A673 (cell line): ENCODE data around the gene PI4K2A. TPM values are rescaled to one million over a fixed set of nuclear protein-coding genes. Genes with fewer than 3 reads are reported as not detected.

Experiments used
- BruUV-seq: library from RNA; stranded (reverse); fragments of 400-500 nt; replicated peaks from 2 replicates; lab custom pipeline; 2021; lab: Mats Ljungman, UMichigan
- CTCF ChIA-PET: fragments of 300-600 bp; sonication (Branson Sonifier 250); formaldehyde crosslinking; loops from one replicate; lab custom pipeline; 2022; ENCODE audit warnings: antibody characterized with exemption; lab: Charles Lee
- POLR2A ChIA-PET: fragments of 300-600 bp; sonication (Branson Sonifier 250); formaldehyde crosslinking; loops from one replicate; lab custom pipeline; 2022; ENCODE audit warnings: antibody characterized with exemption; ENCODE audit not compliant: low non-redundant PET; lab: Charles Lee
- DNase-seq: peaks from one replicate; pipeline ENCODE4 v3.0.0-alpha.2; 2015; ENCODE audit warnings: low spot score
- H3K27ac ChIP-seq: fragments of 200-600 bp; sonication (generic); 2 replicates; pipeline ENCODE4 v1.5.1; 2016; ENCODE audit warnings: mixed run types, low read depth, mild to moderate bottlenecking, mixed read lengths, antibody characterized with exemption, low read length; ENCODE audit not compliant: poor library complexity, severe bottlenecking
- H3K27me3 ChIP-seq: fragments of 200-600 bp; sonication (generic); replicated peaks from 2 replicates; pipeline ENCODE4 v1.6.1; 2017; ENCODE audit warnings: mixed run types, low read depth, mild to moderate bottlenecking, mixed read lengths, antibody characterized with exemption, low read length; ENCODE audit not compliant: insufficient read depth, poor library complexity
- H3K36me3 ChIP-seq: fragments of 200-600 bp; sonication (generic); 2 replicates; pipeline ENCODE4 v1.6.1; 2016; ENCODE audit warnings: mixed run types, mild to moderate bottlenecking, mixed read lengths, antibody characterized with exemption, low read length; ENCODE audit not compliant: insufficient read depth, poor library complexity, severe bottlenecking
- H3K4me1 ChIP-seq: fragments of 200-600 bp; sonication (generic); 2 replicates; pipeline ENCODE4 v1.6.1; 2017; ENCODE audit warnings: mixed run types, mild to moderate bottlenecking, mixed read lengths, antibody characterized with exemption, low read length; ENCODE audit not compliant: insufficient read depth, poor library complexity, severe bottlenecking
- H3K4me3 ChIP-seq: fragments of 200-600 bp; sonication (generic); 2 replicates; pipeline ENCODE4 v1.5.1; 2016; ENCODE audit warnings: low read depth, mixed run types, mild to moderate bottlenecking, mixed read lengths, low read length; ENCODE audit not compliant: poor library complexity, severe bottlenecking
- H3K9me3 ChIP-seq: fragments of 200-600 bp; sonication (generic); 2 replicates; pipeline ENCODE4 v1.6.1; 2016; ENCODE audit warnings: mixed run types, low read depth, mild to moderate bottlenecking, mixed read lengths, antibody characterized with exemption, low read length; ENCODE audit not compliant: poor library complexity, severe bottlenecking
- CTCF ChIP-seq: fragments of 300-800, 200-600 bp; sonication (generic); conservative IDR thresholded peaks from 2 replicates; pipeline ENCODE4 v1.5.1; 2017; ENCODE audit warnings: low read depth, mild to moderate bottlenecking, antibody characterized with exemption, low read length, moderate library complexity, mixed read lengths
- EZH2 ChIP-seq: fragments of 200-600 bp; sonication (generic); IDR thresholded peaks from 2 replicates; pipeline ENCODE4 v1.6.1; 2017; ENCODE audit warnings: borderline replicate concordance, low read depth, mild to moderate bottlenecking, mixed read lengths, antibody characterized with exemption, low read length; ENCODE audit not compliant: poor library complexity, severe bottlenecking
- intact Hi-C: fragments of 100-400 bp; cut with micrococcal nuclease; formaldehyde crosslinking; loops from one replicate; pipeline ENCODE4 v1.10.0; 2022; ENCODE audit not compliant: unreplicated experiment
- total RNA-seq: library from RNA; stranded (reverse); gene quantifications from 2 replicates; pipeline ENCODE4 v1.2.3, GENCODE V29; 2021

Gene PI4K2A
- total RNA-seq, 1 experiment from 2014 or later, result 23.6 TPM

GRCh38 chr10:97675222-97675621 is 34.8 kb downstream of the PI4K2A start:
- ChIA-PET POLR2A (no interaction called here), CTCF (interaction anchor here (1.4 kb wide), 1 partner anchor 12 kb away, joined by 4 read pairs; the partner anchor contains the start of gene AVPI1)
- H3K9me3 ChIP-seq, result no peaks in the 10 kb centered on the region
- TF ChIP-seq CTCF, result no peak
- no peak for TF ChIP-seq EZH2
- H3K27me3 ChIP-seq, result no peaks in the 10 kb centered on the region
- H3K27ac ChIP-seq, result no peak overlapping the region
- intact Hi-C loops, result no loop called here
- no peaks in the 10 kb centered on the region for H3K4me1 ChIP-seq
- no peak for DNase-seq
- H3K36me3 ChIP-seq, result peaks cover 20% of the 10 kb centered on the region
- no peak overlapping the region for H3K4me3 ChIP-seq
- no TSS peak for BruUV-seq

GRCh38 chr10:97676770-97677581 is 36.5 kb downstream of the PI4K2A start:
- H3K4me1 ChIP-seq, result no peaks in the 10 kb centered on the region
- H3K36me3 ChIP-seq, result peaks cover 20% of the 10 kb centered on the region
- no peak for TF ChIP-seq EZH2
- TF ChIP-seq CTCF, result peak; percentile 81
- H3K4me3 ChIP-seq, result no peak overlapping the region
- no peaks in the 10 kb centered on the region for H3K9me3 ChIP-seq
- no peaks in the 10 kb centered on the region for H3K27me3 ChIP-seq
- ChIA-PET POLR2A (no interaction called here), CTCF (interaction anchor here (0.6 to 1.4 kb wide), 5 partner anchors 10 to 54 kb away, joined by 3 to 9 read pairs (median 6); partner anchors contain the start of gene AVPI1)
- peak; percentile 65 for DNase-seq
- BruUV-seq, result no TSS peak
- intact Hi-C loops, result loop anchor here (1.0 kb wide), 1 partner anchor 54 kb away; no protein-coding TSS in a partner anchor
- H3K27ac ChIP-seq, result no peak overlapping the region

GRCh38 chr10:97679594-97679993 is 39.1 kb downstream of the PI4K2A start:
- H3K27me3 ChIP-seq, result no peaks in the 10 kb centered on the region
- no peak overlapping the region for H3K27ac ChIP-seq
- POLR2A ChIA-PET, result no interaction called here
- H3K4me3 ChIP-seq, result no peak overlapping the region
- H3K9me3 ChIP-seq, result no peaks in the 10 kb centered on the region
- BruUV-seq, result no TSS peak
- CTCF ChIA-PET, result no interaction called here
- intact Hi-C loops, result no loop called here
- no peak for DNase-seq
- TF ChIP-seq CTCF (no peak), EZH2 (no peak)
- H3K36me3 ChIP-seq, result peaks cover 6% of the 10 kb centered on the region
- no peaks in the 10 kb centered on the region for H3K4me1 ChIP-seq
